ENCODE results near the gene CREB3L1. TPM values are rescaled to one million over a fixed set of nuclear protein-coding genes. Genes with fewer than 3 reads are reported as not detected.

CREB3L1 gene
- polyA plus RNA-seq, 1 experiment = 24.2 TPM

- TF ChIP-seq CTCF (IDR thresholded peaks at IDR 0.05; ENCODE audit: low read depth, low read length) = peak; percentile 92
- Histone ChIP-seq H3K9me3 (ENCODE audit: control insufficient read depth, insufficient read depth, low read length) (no peaks in the 10 kb centered on the region; the same call in 1 of the 2 replicates), H3K27me3 (ENCODE audit: control insufficient read depth, insufficient read depth, low read length) (no peaks in the 10 kb centered on the region), H3K4me3 (ENCODE audit: low read depth, low read length) (no peak overlapping the region), H3K27ac (ENCODE audit: low read depth, low read length) (peak overlapping the region; percentile 21)
- ChIA-PET CTCF (interaction anchor here (0.5 to 4.2 kb wide), 19 partner anchors 8 to 314 kb away, joined by 3 to 93 read pairs (median 4); partner anchors contain the start of genes CREB3L1 and DGKZ), POLR2A (interaction anchor here (0.5 to 0.8 kb wide), 3 partner anchors 21 to 142 kb away, joined by 4 to 7 read pairs (median 6); no protein-coding TSS in a partner anchor)
- DNase-seq (ENCODE audit: low read depth, low spot score) = no peak
Observed at GRCh38 chr11:46315033-46315738, 37.7 kb downstream of the CREB3L1 start.

- Histone ChIP-seq H3K27me3 (ENCODE audit: control insufficient read depth, insufficient read depth, low read length) (no peaks in the 10 kb centered on the region), H3K27ac (ENCODE audit: low read depth, low read length) (no peak overlapping the region), H3K9me3 (ENCODE audit: control insufficient read depth, insufficient read depth, low read length) (no peaks in the 10 kb centered on the region; the same call in 1 of the 2 replicates), H3K4me3 (ENCODE audit: low read depth, low read length) (no peak overlapping the region)
- POLR2A ChIA-PET = no interaction called here
- CTCF ChIA-PET = interaction anchor here (0.5 to 4.2 kb wide), 10 partner anchors 9 to 315 kb away, joined by 3 to 93 read pairs (median 5); partner anchors contain the start of gene CREB3L1
- DNase-seq (ENCODE audit: low read depth, low spot score) = no peak
- no peak for TF ChIP-seq CTCF (IDR thresholded peaks at IDR 0.05; ENCODE audit: low read depth, low read length)
Observed at GRCh38 chr11:46315783-46316563, 38.5 kb downstream of the CREB3L1 start.

GRCh38 chr11:46319074-46319453 lies 41.6 kb downstream of the CREB3L1 start:
- H3K9me3 ChIP-seq (ENCODE audit: control insufficient read depth, insufficient read depth, low read length) = no peaks in the 10 kb centered on the region; the same call in 1 of the 2 replicates
- no peak overlapping the region for H3K27ac ChIP-seq (ENCODE audit: low read depth, low read length)
- no peak overlapping the region for H3K4me3 ChIP-seq (ENCODE audit: low read depth, low read length)
- DNase-seq (ENCODE audit: low read depth, low spot score) = no peak
- POLR2A ChIA-PET = interaction anchor here (1.0 kb wide), 1 partner anchor 81 kb away, joined by 3 read pairs; no protein-coding TSS in a partner anchor
- CTCF ChIA-PET = interaction anchor here (0.9 to 2.0 kb wide), 3 partner anchors 10 to 79 kb away, joined by 3 to 6 read pairs (median 4); no protein-coding TSS in a partner anchor
- no peak for TF ChIP-seq CTCF (IDR thresholded peaks at IDR 0.05; ENCODE audit: low read depth, low read length)
- H3K27me3 ChIP-seq (ENCODE audit: control insufficient read depth, insufficient read depth, low read length) = no peaks in the 10 kb centered on the region

GRCh38 chr11:46321757-46322156 lies 44.3 kb downstream of the CREB3L1 start:
- TF ChIP-seq CTCF (IDR thresholded peaks at IDR 0.05; ENCODE audit: low read depth, low read length) = no peak
- ChIA-PET POLR2A (interaction anchor here (1.1 kb wide), 1 partner anchor 78 kb away, joined by 3 read pairs; no protein-coding TSS in a partner anchor), CTCF (interaction anchor here (2.4 kb wide), 1 partner anchor 83 kb away, joined by 8 read pairs; no protein-coding TSS in a partner anchor)
- no peak overlapping the region for H3K4me3 ChIP-seq (ENCODE audit: low read depth, low read length)
- no peak for DNase-seq (ENCODE audit: low read depth, low spot score)
- H3K27ac ChIP-seq (ENCODE audit: low read depth, low read length) = no peak overlapping the region
- H3K9me3 ChIP-seq (ENCODE audit: control insufficient read depth, insufficient read depth, low read length) = no peaks in the 10 kb centered on the region; the same call in 1 of the 2 replicates
- H3K27me3 ChIP-seq (ENCODE audit: control insufficient read depth, insufficient read depth, low read length) = no peaks in the 10 kb centered on the region
